ENCODE results near the gene RING1.

DNA sequence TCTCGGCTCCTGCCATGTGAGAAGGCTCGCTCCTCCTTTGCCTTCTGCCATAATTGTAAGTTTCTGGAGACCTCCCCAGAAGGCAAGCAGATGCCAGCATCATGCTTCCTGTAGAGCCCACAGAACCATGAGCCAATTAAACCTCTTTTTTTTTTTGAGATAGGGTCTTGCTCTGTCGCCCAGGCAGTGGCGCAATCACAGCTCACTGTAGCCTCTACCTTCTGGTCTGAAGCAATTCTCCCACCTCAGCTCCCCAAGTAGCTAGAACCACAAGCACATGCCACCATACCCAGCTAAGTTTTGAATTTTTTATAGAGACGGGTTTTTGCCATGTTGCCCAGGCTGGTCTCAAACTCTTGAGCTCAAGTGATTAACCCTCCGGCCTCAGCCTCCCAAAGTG is 28.6 kb downstream of the RING1 start:
- TF ChIP-seq, protein P1, sequence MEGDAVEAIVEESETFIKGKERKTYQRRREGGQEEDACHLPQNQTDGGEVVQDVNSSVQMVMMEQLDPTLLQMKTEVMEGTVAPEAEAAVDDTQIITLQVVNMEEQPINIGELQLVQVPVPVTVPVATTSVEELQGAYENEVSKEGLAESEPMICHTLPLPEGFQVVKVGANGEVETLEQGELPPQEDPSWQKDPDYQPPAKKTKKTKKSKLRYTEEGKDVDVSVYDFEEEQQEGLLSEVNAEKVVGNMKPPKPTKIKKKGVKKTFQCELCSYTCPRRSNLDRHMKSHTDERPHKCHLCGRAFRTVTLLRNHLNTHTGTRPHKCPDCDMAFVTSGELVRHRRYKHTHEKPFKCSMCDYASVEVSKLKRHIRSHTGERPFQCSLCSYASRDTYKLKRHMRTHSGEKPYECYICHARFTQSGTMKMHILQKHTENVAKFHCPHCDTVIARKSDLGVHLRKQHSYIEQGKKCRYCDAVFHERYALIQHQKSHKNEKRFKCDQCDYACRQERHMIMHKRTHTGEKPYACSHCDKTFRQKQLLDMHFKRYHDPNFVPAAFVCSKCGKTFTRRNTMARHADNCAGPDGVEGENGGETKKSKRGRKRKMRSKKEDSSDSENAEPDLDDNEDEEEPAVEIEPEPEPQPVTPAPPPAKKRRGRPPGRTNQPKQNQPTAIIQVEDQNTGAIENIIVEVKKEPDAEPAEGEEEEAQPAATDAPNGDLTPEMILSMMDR (conservative IDR thresholded peaks at IDR 0.05 in 1 of 2, IDR thresholded peaks at IDR 0.05 in 1 of 2; ENCODE audit: extremely low read depth in 1 of 2, insufficient read depth in 1 of 2, low read depth in 1 of 2, low read length in 2 of 2), result no peak
- no peak for TF ChIP-seq EZH2 (IDR thresholded peaks at IDR 0.05; ENCODE audit: borderline replicate concordance, low read length)
